ENCODE results near the gene TRAPPC11.
"Not testable (repeated sequence)": the region's sequence is repeated elsewhere in the genome, so short reads cannot be mapped to it uniquely, and the experiment has no call there.

The TRAPPC11 gene

GRCh38 chr4:183722731-183723560 lies 63.9 kb downstream of the TRAPPC11 start:
- peak; percentile 32 for DNase-seq (ENCODE audit: low spot score)

GRCh38 chr4:183723561-183724228 lies 64.6 kb downstream of the TRAPPC11 start:
- DNase-seq (ENCODE audit: low spot score): no peak

- not testable (repeated sequence) for DNase-seq (ENCODE audit: low spot score)
Observed at GRCh38 chr4:183725585-183725984, 66.5 kb downstream of the TRAPPC11 start.

GRCh38 chr4:183727482-183727881 lies 68.4 kb downstream of the TRAPPC11 start:
- DNase-seq (ENCODE audit: low spot score): no peak

- no peak for DNase-seq (ENCODE audit: low spot score)
Observed at GRCh38 chr4:183728223-183729068, 69.4 kb downstream of the TRAPPC11 start.

GRCh38 chr4:183729069-183729406 lies 69.9 kb downstream of the TRAPPC11 start:
- no peak for DNase-seq (ENCODE audit: low spot score)

- DNase-seq (ENCODE audit: low spot score): no peak
Observed at GRCh38 chr4:183729430-183730328, 70.6 kb downstream of the TRAPPC11 start.

- DNase-seq (ENCODE audit: low spot score): no peak
Observed at GRCh38 chr4:183732296-183732695, 73.2 kb downstream of the TRAPPC11 start.

- DNase-seq (ENCODE audit: low spot score): no peak
Observed at GRCh38 chr4:183733181-183733580, 74.1 kb downstream of the TRAPPC11 start.

GRCh38 chr4:183738081-183738673 lies 79.1 kb downstream of the TRAPPC11 start:
- no peak for DNase-seq (ENCODE audit: low spot score)

GRCh38 chr4:183738961-183739360 lies 79.9 kb downstream of the TRAPPC11 start:
- no peak for DNase-seq (ENCODE audit: low spot score)

- no peak for DNase-seq (ENCODE audit: low spot score)
Observed at GRCh38 chr4:183746305-183747229, 87.5 kb downstream of the TRAPPC11 start.

- DNase-seq (ENCODE audit: low spot score): no peak
Observed at GRCh38 chr4:183747380-183747779, 88.3 kb downstream of the TRAPPC11 start.

GRCh38 chr4:183747931-183748670 lies 89.0 kb downstream of the TRAPPC11 start:
- DNase-seq (ENCODE audit: low spot score): no peak

- DNase-seq (ENCODE audit: low spot score): no peak
Observed at GRCh38 chr4:183751106-183751505, 92.0 kb downstream of the TRAPPC11 start.

- DNase-seq (ENCODE audit: low spot score): no peak
Observed at GRCh38 chr4:183755596-183755995, 96.5 kb downstream of the TRAPPC11 start.

- no peak for DNase-seq (ENCODE audit: low spot score)
Observed at GRCh38 chr4:183757060-183757459, 98.0 kb downstream of the TRAPPC11 start.

- no peak for DNase-seq (ENCODE audit: low spot score)
Observed at GRCh38 chr4:183758061-183758757, 99.1 kb downstream of the TRAPPC11 start.
